ENCODE results near the gene PHACTR1. TPM values are rescaled to one million over a fixed set of nuclear protein-coding genes. Genes with fewer than 3 reads are reported as not detected.

The PHACTR1 gene
- total RNA-seq, 1 experiment from 2014 or later = 5.2 TPM

DNA sequence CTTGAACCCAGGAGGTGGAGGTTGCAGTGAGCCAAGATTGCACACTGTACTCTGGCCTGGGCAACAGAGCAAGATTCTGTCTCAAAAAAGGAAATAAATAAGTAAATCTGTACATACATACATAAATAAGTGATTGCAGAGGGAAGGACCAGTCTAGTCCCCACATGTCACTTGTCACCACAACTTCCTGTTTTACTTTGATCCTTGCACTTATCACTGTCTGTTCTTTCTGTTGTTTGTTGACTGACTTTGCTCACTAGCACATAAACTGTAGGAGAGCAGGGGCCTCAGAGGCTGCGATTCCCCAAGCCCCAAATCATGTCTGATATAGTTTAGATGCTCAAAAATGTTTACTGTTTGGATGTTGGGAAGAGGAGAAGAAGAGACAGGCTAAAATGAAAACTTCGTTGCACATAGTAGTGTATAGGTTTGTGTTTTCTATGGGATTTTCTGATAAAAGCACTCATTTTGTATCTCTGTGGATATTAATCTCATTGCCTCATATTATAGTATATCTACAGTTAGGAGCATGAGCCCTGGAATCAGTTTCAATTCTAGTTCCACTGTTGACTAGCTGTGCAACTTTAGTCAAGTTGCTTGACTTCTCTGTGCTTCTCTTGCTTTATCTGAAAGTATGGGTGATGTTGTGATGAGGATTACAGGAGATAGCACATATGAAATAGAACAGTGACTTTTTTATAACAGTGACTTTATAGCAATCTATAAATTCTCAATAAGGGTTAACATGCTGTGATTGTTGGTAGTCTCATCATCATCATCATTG, 446.8 kb downstream of the PHACTR1 start:
- no peak overlapping the region for H3K4me2 ChIP-seq (ENCODE audit: low read depth, low read length, poor library complexity, severe bottlenecking)
- DNase-seq = no peak

DNA sequence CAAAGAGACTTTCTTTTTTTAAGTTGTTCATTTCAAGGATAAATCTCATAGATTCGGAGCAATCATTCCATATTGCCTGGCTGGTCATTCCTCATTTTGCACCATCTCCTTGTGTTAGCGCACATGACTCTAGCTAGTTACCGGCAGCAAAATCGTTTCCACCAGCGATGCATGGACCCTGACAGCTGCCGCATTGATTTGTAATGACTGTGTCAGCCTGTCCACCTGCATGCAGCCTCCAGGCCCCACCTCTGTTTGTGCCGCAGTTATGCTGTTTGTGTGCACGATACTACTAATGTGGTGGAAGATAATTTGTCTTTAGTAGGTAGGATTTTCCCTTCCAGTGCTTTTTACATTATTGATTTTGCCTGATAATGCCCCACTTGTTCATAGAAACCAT, 447.7 kb downstream of the PHACTR1 start:
- Histone ChIP-seq H2AFZ (ENCODE audit: low read length) (no peak overlapping the region), H4K20me1 (ENCODE audit: insufficient read depth, low read depth, low read length) (no peaks in the 10 kb centered on the region), H3K79me2 (ENCODE audit: low read length) (no peaks in the 10 kb centered on the region), H3K4me3 (ENCODE audit: low read length) (no peak overlapping the region), H3K9ac (ENCODE audit: low read length) (no peak overlapping the region), H3K9me3 (ENCODE audit: low read length) (no peaks in the 10 kb centered on the region), H3K4me1 (ENCODE audit: low read length) (no peaks in the 10 kb centered on the region), H3K27ac (ENCODE audit: low read length) (no peak overlapping the region), H3K4me2 (ENCODE audit: low read depth, low read length, poor library complexity, severe bottlenecking) (no peak overlapping the region), H3K27me3 (ENCODE audit: low read length) (no peaks in the 10 kb centered on the region), H3K9me2 (replicated peaks; ENCODE audit: insufficient read depth, low read length) (no peaks in the 10 kb centered on the region), H3K36me3 (ENCODE audit: insufficient read depth, low read length) (no peaks in the 10 kb centered on the region)
- no peak for DNase-seq

More for the DNA sequence above, 446.8 kb downstream of the PHACTR1 start:
- Histone ChIP-seq H3K4me1 (ENCODE audit: low read length) (no peaks in the 10 kb centered on the region), H3K4me3 (ENCODE audit: low read length) (no peak overlapping the region), H3K9me3 (ENCODE audit: low read length) (no peaks in the 10 kb centered on the region), H3K9ac (ENCODE audit: low read length) (no peak overlapping the region), H3K27ac (ENCODE audit: low read length) (no peak overlapping the region), H3K9me2 (replicated peaks; ENCODE audit: insufficient read depth, low read length) (no peaks in the 10 kb centered on the region), H3K27me3 (ENCODE audit: low read length) (no peaks in the 10 kb centered on the region), H3K36me3 (ENCODE audit: insufficient read depth, low read length) (no peaks in the 10 kb centered on the region), H3K79me2 (ENCODE audit: low read length) (no peaks in the 10 kb centered on the region), H2AFZ (ENCODE audit: low read length) (no peak overlapping the region), H4K20me1 (ENCODE audit: insufficient read depth, low read depth, low read length) (no peaks in the 10 kb centered on the region)

DNA sequence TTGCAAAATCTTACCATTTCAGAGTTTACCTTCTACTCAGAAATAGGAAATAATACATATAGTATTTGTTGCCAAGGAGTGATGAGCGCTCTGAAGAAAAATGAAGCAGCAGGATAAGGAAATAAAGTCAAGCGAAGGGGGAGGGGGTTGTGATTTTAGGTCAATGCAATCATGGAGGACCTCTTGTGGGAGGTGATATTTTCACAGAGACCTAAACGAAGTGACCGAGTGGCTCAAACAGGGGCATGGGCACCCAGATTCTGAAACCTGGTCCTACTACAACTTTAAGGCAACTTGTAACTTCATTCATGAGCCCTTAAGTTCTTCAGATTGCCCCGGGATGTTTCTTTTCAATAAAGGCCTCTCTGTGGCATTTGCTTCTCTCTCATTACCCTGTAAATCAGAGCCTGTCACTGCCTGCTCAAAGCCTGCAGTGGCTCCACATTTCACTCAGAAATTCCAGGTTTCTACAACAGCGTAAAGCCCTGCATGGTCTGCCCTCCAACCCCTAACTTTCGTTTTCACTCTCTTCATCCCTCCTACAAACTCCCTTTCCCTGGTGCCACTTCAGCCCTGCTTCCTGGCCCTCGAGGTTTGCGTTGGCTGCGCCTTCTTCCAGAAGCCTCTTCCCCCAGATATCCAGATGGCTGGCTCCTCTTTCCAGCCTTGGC, 449.1 kb downstream of the PHACTR1 start:
- Histone ChIP-seq H2AFZ (ENCODE audit: low read length) (no peak overlapping the region), H3K27me3 (ENCODE audit: low read length) (no peaks in the 10 kb centered on the region), H3K9me3 (ENCODE audit: low read length) (no peaks in the 10 kb centered on the region), H3K4me2 (ENCODE audit: low read depth, low read length, poor library complexity, severe bottlenecking) (no peak overlapping the region), H4K20me1 (ENCODE audit: insufficient read depth, low read depth, low read length) (no peaks in the 10 kb centered on the region), H3K9me2 (replicated peaks; ENCODE audit: insufficient read depth, low read length) (no peaks in the 10 kb centered on the region), H3K27ac (ENCODE audit: low read length) (no peak overlapping the region), H3K79me2 (ENCODE audit: low read length) (no peaks in the 10 kb centered on the region), H3K4me1 (ENCODE audit: low read length) (no peaks in the 10 kb centered on the region), H3K36me3 (ENCODE audit: insufficient read depth, low read length) (no peaks in the 10 kb centered on the region), H3K4me3 (ENCODE audit: low read length) (no peak overlapping the region), H3K9ac (ENCODE audit: low read length) (no peak overlapping the region)
- DNase-seq = no peak

DNA sequence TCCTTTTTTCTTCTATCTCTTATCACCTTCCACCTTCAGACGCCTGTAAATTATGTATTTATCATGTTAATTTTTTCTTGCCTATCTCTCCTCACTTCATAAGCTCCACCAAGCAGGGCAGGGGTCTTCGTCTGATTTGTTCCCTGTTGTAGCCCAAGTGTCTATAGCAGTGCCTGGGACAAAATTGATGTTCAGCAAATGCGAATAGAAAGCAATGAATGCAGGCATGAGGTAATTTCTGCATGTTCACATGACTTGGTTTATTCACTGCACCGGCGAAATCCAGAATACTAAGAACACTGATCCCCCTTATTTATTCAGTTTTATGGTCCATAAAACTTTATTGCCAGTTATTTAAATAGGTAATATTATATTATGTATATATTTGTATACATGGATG, 449.7 kb downstream of the PHACTR1 start:
- no peak overlapping the region for H3K4me2 ChIP-seq (ENCODE audit: low read depth, low read length, poor library complexity, severe bottlenecking)
- H2AFZ ChIP-seq (ENCODE audit: low read length) = no peak overlapping the region
- no peak overlapping the region for H3K4me3 ChIP-seq (ENCODE audit: low read length)
- no peak for DNase-seq
- H3K9me2 ChIP-seq (replicated peaks; ENCODE audit: insufficient read depth, low read length) = no peaks in the 10 kb centered on the region
- H3K36me3 ChIP-seq (ENCODE audit: insufficient read depth, low read length) = no peaks in the 10 kb centered on the region
- H3K9ac ChIP-seq (ENCODE audit: low read length) = no peak overlapping the region
- no peaks in the 10 kb centered on the region for H3K27me3 ChIP-seq (ENCODE audit: low read length)
- no peaks in the 10 kb centered on the region for H3K4me1 ChIP-seq (ENCODE audit: low read length)
- no peaks in the 10 kb centered on the region for H3K9me3 ChIP-seq (ENCODE audit: low read length)
- no peaks in the 10 kb centered on the region for H4K20me1 ChIP-seq (ENCODE audit: insufficient read depth, low read depth, low read length)
- no peak overlapping the region for H3K27ac ChIP-seq (ENCODE audit: low read length)
- no peaks in the 10 kb centered on the region for H3K79me2 ChIP-seq (ENCODE audit: low read length)

DNA sequence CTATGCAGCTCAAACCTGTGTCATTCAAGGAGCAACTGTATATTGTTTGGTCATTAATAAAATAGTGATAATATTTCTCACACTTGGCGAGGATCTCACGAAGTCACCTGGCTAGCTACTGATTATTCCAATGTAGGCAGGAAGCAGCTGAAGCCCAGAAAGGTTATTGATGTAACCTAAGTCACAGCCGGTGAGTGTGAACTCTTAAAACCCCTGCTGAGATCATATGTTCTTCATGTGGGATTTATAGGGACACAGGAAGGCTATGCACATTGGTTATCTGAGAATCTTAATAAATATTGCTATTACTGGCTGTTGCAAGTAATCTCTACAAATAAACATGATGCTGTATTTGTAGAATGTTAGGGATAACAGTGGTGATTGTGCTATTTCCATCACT, 450.3 kb downstream of the PHACTR1 start:
- no peak overlapping the region for H3K4me2 ChIP-seq (ENCODE audit: low read depth, low read length, poor library complexity, severe bottlenecking)
- no peak overlapping the region for H3K27ac ChIP-seq (ENCODE audit: low read length)
- no peaks in the 10 kb centered on the region for H3K79me2 ChIP-seq (ENCODE audit: low read length)
- no peaks in the 10 kb centered on the region for H3K36me3 ChIP-seq (ENCODE audit: insufficient read depth, low read length)
- H3K27me3 ChIP-seq (ENCODE audit: low read length) = no peaks in the 10 kb centered on the region
- H3K4me1 ChIP-seq (ENCODE audit: low read length) = no peaks in the 10 kb centered on the region
- no peaks in the 10 kb centered on the region for H4K20me1 ChIP-seq (ENCODE audit: insufficient read depth, low read depth, low read length)
- H3K4me3 ChIP-seq (ENCODE audit: low read length) = no peak overlapping the region
- no peaks in the 10 kb centered on the region for H3K9me2 ChIP-seq (replicated peaks; ENCODE audit: insufficient read depth, low read length)
- H3K9ac ChIP-seq (ENCODE audit: low read length) = no peak overlapping the region
- no peak for DNase-seq
- no peak overlapping the region for H2AFZ ChIP-seq (ENCODE audit: low read length)
- H3K9me3 ChIP-seq (ENCODE audit: low read length) = no peaks in the 10 kb centered on the region

DNA sequence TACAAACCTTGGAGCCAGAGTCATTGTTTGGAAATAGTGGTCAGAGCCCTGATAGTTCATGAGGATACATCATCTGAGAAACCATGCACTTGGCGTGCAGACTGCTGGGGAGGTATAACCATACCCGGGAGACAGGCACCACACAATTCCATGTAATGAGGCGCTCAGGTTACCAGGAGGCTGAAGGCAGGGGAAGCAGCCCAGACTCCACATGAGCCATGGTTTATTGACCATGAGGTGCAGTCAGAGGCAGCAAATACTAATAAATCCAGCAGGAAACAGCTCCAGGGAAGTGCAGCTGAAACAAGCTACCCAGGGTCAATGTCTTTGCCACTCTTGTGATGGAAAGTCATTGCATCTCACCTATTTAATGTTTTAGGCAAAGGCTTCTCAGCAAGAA, 455.7 kb downstream of the PHACTR1 start:
- Histone ChIP-seq H3K79me2 (ENCODE audit: low read length) (no peaks in the 10 kb centered on the region), H3K4me1 (ENCODE audit: low read length) (no peaks in the 10 kb centered on the region), H4K20me1 (ENCODE audit: insufficient read depth, low read depth, low read length) (no peaks in the 10 kb centered on the region), H3K4me3 (ENCODE audit: low read length) (no peak overlapping the region), H3K27ac (ENCODE audit: low read length) (no peak overlapping the region), H3K9me3 (ENCODE audit: low read length) (no peaks in the 10 kb centered on the region), H2AFZ (ENCODE audit: low read length) (no peak overlapping the region), H3K36me3 (ENCODE audit: insufficient read depth, low read length) (no peaks in the 10 kb centered on the region), H3K4me2 (ENCODE audit: low read depth, low read length, poor library complexity, severe bottlenecking) (no peak overlapping the region), H3K27me3 (ENCODE audit: low read length) (no peaks in the 10 kb centered on the region), H3K9ac (ENCODE audit: low read length) (no peak overlapping the region), H3K9me2 (replicated peaks; ENCODE audit: insufficient read depth, low read length) (no peaks in the 10 kb centered on the region)
- DNase-seq = no peak

DNA sequence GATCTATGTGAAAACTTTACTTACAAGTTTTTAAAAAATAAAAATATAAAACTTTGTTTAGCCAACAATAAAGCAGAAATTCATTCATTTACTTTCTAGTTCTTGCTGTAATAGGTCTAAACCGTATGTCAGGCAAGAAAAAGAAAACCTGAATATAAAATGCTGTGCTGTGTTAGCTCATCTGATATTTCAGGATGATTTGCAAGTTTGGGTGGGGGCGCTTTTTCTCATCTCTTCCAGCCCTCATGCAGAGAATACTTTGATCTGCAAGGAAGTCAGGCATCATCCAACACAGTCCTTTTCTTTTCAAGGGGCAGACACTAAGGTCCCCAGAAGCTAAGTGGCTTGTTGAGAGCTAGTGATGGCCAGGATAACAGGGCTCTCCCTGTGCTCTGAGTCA, 458.5 kb downstream of the PHACTR1 start:
- H3K9ac ChIP-seq (ENCODE audit: low read length) = no peak overlapping the region
- H3K9me2 ChIP-seq (replicated peaks; ENCODE audit: insufficient read depth, low read length) = no peaks in the 10 kb centered on the region
- no peaks in the 10 kb centered on the region for H4K20me1 ChIP-seq (ENCODE audit: insufficient read depth, low read depth, low read length)
- no peak overlapping the region for H3K4me3 ChIP-seq (ENCODE audit: low read length)
- no peaks in the 10 kb centered on the region for H3K4me1 ChIP-seq (ENCODE audit: low read length)
- no peak overlapping the region for H3K27ac ChIP-seq (ENCODE audit: low read length)
- no peaks in the 10 kb centered on the region for H3K79me2 ChIP-seq (ENCODE audit: low read length)
- DNase-seq = no peak
- H3K36me3 ChIP-seq (ENCODE audit: insufficient read depth, low read length) = no peaks in the 10 kb centered on the region
- no peaks in the 10 kb centered on the region for H3K9me3 ChIP-seq (ENCODE audit: low read length)
- no peak overlapping the region for H2AFZ ChIP-seq (ENCODE audit: low read length)
- H3K27me3 ChIP-seq (ENCODE audit: low read length) = no peaks in the 10 kb centered on the region
- H3K4me2 ChIP-seq (ENCODE audit: low read depth, low read length, poor library complexity, severe bottlenecking) = no peak overlapping the region

DNA sequence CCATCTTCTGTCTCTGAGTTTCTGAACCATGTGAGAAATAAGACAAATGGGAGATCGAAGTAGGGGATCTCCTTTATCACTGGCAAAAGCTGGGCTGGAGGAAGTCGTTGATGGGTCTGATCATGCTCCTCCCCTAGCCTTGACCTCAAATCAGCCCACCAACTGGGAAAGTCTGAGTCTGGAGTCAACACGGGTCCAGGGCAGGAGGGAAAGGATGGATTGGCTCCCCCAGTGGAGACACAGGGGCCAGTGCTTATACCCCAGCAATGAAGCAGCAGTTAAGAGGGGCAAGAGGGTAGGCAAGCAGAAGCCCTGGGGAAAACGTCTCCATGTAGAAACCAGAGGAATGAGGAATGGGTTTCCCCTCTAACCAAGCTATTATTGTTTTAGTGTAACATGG, 459.2 kb downstream of the PHACTR1 start:
- Histone ChIP-seq H3K4me1 (ENCODE audit: low read length) (no peaks in the 10 kb centered on the region), H2AFZ (ENCODE audit: low read length) (no peak overlapping the region), H3K36me3 (ENCODE audit: insufficient read depth, low read length) (no peaks in the 10 kb centered on the region), H3K27me3 (ENCODE audit: low read length) (no peaks in the 10 kb centered on the region), H3K79me2 (ENCODE audit: low read length) (no peaks in the 10 kb centered on the region), H3K27ac (ENCODE audit: low read length) (no peak overlapping the region), H4K20me1 (ENCODE audit: insufficient read depth, low read depth, low read length) (no peaks in the 10 kb centered on the region), H3K4me2 (ENCODE audit: low read depth, low read length, poor library complexity, severe bottlenecking) (no peak overlapping the region), H3K9me3 (ENCODE audit: low read length) (no peaks in the 10 kb centered on the region), H3K9ac (ENCODE audit: low read length) (no peak overlapping the region), H3K4me3 (ENCODE audit: low read length) (no peak overlapping the region), H3K9me2 (replicated peaks; ENCODE audit: insufficient read depth, low read length) (no peaks in the 10 kb centered on the region)
- DNase-seq = no peak
